Upper lobe of left lung (tissue), 6 donors: ENCODE data around the gene FOXO6. TPM values are rescaled to one million over a fixed set of nuclear protein-coding genes. Genes with fewer than 3 reads are reported as not detected.

Experiments
- ATAC-seq, 2 donors: fragments of 200-7000 bp; cut with Tn5 transposase; one replicate each; pipeline ENCODE4 v1.9.1; 2022; ENCODE audit warnings: mild to moderate bottlenecking in 2 of 2, moderate library complexity in 2 of 2; ENCODE audit not compliant: low FRiP score in 2 of 2
- DNase-seq, 2 donors: peaks; one replicate each; pipeline ENCODE4 v3.0.0-alpha.2; 2019 to 2020
- H3K27ac ChIP-seq, 4 donors: fragments of 200-600 bp; sonication (generic); one replicate each; pipeline ENCODE4 v1.5.1; 2016 to 2019
- H3K27me3 ChIP-seq, 4 donors: fragments of 200-600 bp; sonication (generic); one replicate each; pipeline ENCODE4 v1.5.1; 2017 to 2019
- H3K36me3 ChIP-seq, 4 donors: fragments of 200-600 bp; sonication (generic); one replicate each; pipeline ENCODE4 v1.5.1; 2016 to 2019
- H3K4me1 ChIP-seq, 4 donors: fragments of 200-600 bp; sonication (generic); one replicate each; pipeline ENCODE4 v1.5.1; 2018 to 2019
- H3K4me3 ChIP-seq, 4 donors: fragments of 200-600 bp; sonication (generic); one replicate each; pipeline ENCODE4 v1.5.1; 2017 to 2019; ENCODE audit warnings: mild to moderate bottlenecking in 2 of 4, moderate library complexity in 1 of 4
- H3K9me3 ChIP-seq, 4 donors: fragments of 200-600 bp; sonication (generic); one replicate each; pipeline ENCODE4 v1.5.1; 2018 to 2019
- EP300 ChIP-seq, 4 donors: sonication (generic); formaldehyde crosslinking; IDR thresholded peaks; one replicate each; pipeline ENCODE4 v1.5.1; 2017; ENCODE audit warnings: antibody characterized with exemption in 4 of 4, control low read depth in 2 of 4
- POLR2A ChIP-seq, 4 donors: fragments of 450-650 bp; IDR thresholded peaks; one replicate each; pipeline ENCODE4 v1.5.1; 2016 to 2017; ENCODE audit warnings: antibody characterized with exemption in 4 of 4, mild to moderate bottlenecking in 2 of 4
- POLR2AphosphoS5 ChIP-seq, 2 donors: sonication (generic); formaldehyde crosslinking; IDR thresholded peaks; one replicate each; pipeline ENCODE4 v1.5.1; 2017; ENCODE audit warnings: antibody characterized with exemption in 2 of 2
- WGBS, 2 donors: methylation state at CpG; one replicate each; pipeline ENCODE4 v1.1.5; 2017 to 2018; 5-methylcytosine and 5-hydroxymethylcytosine counted together
- total RNA-seq, 6 donors: library from RNA; depleted of rRNA in 4 of 6; stranded (reverse); fragments of >200 nt in 4 of 6; gene quantifications; one replicate each; pipeline versions ENCODE4 v1.1.0 to v1.2.1, GENCODE V29; 2016 to 2021
- TF ChIP-seq, protein P1 (sequence below), 6 experiments: fragments of 450-650 bp in 4 of 6; fragments of 200-600 bp in 2 of 6; sonication (generic) in 2 of 6; IDR thresholded peaks; one replicate each; pipeline ENCODE4 v1.5.1; 2016 to 2019; ENCODE audit warnings: antibody characterized with exemption in 6 of 6
- donor health status: DM: no; HTN: no; CAD: no; lungs with moderate emphysema.
- donor health status: DM: no; HTN: yes; CAD: no; lungs with severe emphysema.

The FOXO6 gene
- total RNA-seq, 6 donors from 2014 or later, result 0.31 to 1.2 (median 0.79) TPM

DNA sequence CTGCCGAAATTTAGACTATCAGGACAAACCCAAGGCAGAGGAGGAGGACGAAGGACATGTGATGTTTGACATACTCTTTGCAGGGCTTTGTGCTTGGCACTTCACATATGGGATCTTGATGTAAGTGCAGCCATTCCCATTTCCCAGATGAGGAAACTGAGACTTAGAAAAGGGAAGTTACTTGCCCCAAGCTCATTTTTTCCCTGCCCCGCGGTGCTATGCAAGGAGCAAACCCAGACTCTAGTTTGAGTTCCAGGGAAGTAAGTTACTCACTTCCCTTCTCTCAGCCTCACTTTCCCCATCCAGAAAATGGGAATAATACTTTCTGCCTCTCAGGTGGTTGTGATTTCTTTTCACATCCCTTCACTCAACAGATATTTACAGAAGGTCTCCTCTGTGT lies 4.5 kb upstream of the FOXO6 start:
- H3K4me1 ChIP-seq, result peaks cover 7 to 20% (median 14%) of the 10 kb centered on the region in 4 donors
- no peak overlapping the region for H3K4me3 ChIP-seq
- TF ChIP-seq EP300 (IDR thresholded peaks at IDR 0.05), result no peak
- no peak for TF ChIP-seq POLR2A (IDR thresholded peaks at IDR 0.05)
- no peak for TF ChIP-seq POLR2AphosphoS5 (IDR thresholded peaks at IDR 0.05)
- TF ChIP-seq, protein P1, sequence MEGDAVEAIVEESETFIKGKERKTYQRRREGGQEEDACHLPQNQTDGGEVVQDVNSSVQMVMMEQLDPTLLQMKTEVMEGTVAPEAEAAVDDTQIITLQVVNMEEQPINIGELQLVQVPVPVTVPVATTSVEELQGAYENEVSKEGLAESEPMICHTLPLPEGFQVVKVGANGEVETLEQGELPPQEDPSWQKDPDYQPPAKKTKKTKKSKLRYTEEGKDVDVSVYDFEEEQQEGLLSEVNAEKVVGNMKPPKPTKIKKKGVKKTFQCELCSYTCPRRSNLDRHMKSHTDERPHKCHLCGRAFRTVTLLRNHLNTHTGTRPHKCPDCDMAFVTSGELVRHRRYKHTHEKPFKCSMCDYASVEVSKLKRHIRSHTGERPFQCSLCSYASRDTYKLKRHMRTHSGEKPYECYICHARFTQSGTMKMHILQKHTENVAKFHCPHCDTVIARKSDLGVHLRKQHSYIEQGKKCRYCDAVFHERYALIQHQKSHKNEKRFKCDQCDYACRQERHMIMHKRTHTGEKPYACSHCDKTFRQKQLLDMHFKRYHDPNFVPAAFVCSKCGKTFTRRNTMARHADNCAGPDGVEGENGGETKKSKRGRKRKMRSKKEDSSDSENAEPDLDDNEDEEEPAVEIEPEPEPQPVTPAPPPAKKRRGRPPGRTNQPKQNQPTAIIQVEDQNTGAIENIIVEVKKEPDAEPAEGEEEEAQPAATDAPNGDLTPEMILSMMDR (IDR thresholded peaks at IDR 0.05), result no peak
- no peaks in the 10 kb centered on the region for H3K9me3 ChIP-seq
- WGBS, 2 donors, result 93 to 94% methylated on average over 4 of the region's 4 CpGs
- H3K27me3 ChIP-seq, result peaks cover 0 to 3% (median 1%) of the 10 kb centered on the region in 4 donors
- no peak overlapping the region for H3K27ac ChIP-seq
- no peaks in the 10 kb centered on the region for H3K36me3 ChIP-seq
- no peak for ATAC-seq
- DNase-seq, result no peak

- H3K27ac ChIP-seq, result no peak overlapping the region
Observed at GRCh38 chr1:41357451-41358101, 3.7 kb upstream of the FOXO6 start.

GRCh38 chr1:41358131-41359021 lies 2.9 kb upstream of the FOXO6 start:
- TF ChIP-seq EP300 (IDR thresholded peaks at IDR 0.05), result no peak
- no peak for TF ChIP-seq POLR2AphosphoS5 (IDR thresholded peaks at IDR 0.05)
- no peak for TF ChIP-seq POLR2A (IDR thresholded peaks at IDR 0.05)
- TF ChIP-seq, protein P1 (IDR thresholded peaks at IDR 0.05), result no peak
- 51 to 60% methylated on average over 23 to 25 of the region's 25 CpGs for WGBS, 2 donors
- Histone ChIP-seq H3K4me1 (peaks cover 16 to 32% (median 23%) of the 10 kb centered on the region in 4 donors), H3K27me3 (peaks cover 0 to 18% (median 9%) of the 10 kb centered on the region in 4 donors), H3K27ac (no peak overlapping the region), H3K9me3 (no peaks in the 10 kb centered on the region), H3K4me3 (no peak overlapping the region), H3K36me3 (no peaks in the 10 kb centered on the region)
- ATAC-seq (no peak), DNase-seq (peak in 1 of 2 donors; percentile 21)

More at GRCh38 chr1:41357451-41358101, 3.7 kb upstream of the FOXO6 start:
- 40 to 51% methylated on average over 3 to 6 of the region's 6 CpGs for WGBS, 2 donors
- H3K36me3 ChIP-seq, result no peaks in the 10 kb centered on the region
- DNase-seq (no peak), ATAC-seq (no peak)
- H3K4me1 ChIP-seq, result peaks cover 15 to 29% (median 22%) of the 10 kb centered on the region in 4 donors
- H3K27me3 ChIP-seq, result peaks cover 0 to 11% (median 6%) of the 10 kb centered on the region in 4 donors
- no peaks in the 10 kb centered on the region for H3K9me3 ChIP-seq
- no peak overlapping the region for H3K4me3 ChIP-seq
- TF ChIP-seq POLR2AphosphoS5 (IDR thresholded peaks at IDR 0.05), result no peak

DNA sequence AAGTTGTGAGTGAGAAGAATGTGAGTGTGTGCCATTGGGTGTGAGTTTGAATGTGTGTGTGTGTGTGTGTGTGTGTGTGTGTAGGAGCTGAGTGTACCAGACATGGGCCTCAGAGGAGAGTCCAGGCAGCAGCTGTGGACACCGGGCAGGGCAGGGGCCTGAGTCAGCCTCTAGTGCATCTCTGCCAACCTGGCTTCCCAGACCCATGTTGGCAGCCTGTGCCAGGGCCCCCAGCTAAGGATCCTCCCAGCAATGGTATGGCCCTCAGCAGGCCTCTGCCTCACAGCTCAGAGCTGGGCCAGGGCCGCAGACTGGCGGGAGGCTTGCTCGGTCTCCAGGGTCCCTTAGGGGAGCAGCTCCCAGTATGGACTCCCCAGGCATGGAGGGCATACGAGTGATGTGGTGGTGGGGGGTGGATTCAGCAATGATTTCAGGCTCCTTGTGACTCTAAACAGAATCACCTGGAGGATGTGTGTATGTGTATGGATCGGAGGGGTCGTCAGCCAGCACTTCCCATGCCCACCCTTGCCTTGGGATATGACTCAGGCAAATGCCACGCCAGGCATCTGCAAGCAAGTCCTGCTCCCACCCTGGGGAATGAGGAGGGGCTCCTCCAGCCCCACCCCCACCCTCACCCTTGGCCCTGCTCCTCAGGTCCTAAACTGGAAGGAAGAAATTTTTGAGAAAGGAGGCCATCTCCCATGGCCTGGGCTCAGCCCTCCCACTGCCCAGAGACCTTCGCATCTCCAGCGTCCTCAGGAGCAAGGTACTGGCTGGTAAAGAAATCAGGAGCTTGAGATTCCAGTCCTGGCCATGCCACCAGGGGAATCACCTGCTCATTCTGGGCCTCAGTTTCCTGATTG lies 1.8 kb upstream of the FOXO6 start:
- no peak for ATAC-seq
- H3K4me3 ChIP-seq, result no peak overlapping the region
- H3K9me3 ChIP-seq, result no peaks in the 10 kb centered on the region
- TF ChIP-seq POLR2A (IDR thresholded peaks at IDR 0.05) (no peak), EP300 (IDR thresholded peaks at IDR 0.05) (no peak), POLR2AphosphoS5 (IDR thresholded peaks at IDR 0.05) (no peak)
- TF ChIP-seq, protein P1 (IDR thresholded peaks at IDR 0.05), result no peak
- H3K36me3 ChIP-seq, result no peaks in the 10 kb centered on the region
- peaks cover 16 to 32% (median 23%) of the 10 kb centered on the region in 4 donors for H3K4me1 ChIP-seq
- 91 to 93% methylated on average over 5 to 8 of the region's 10 CpGs for WGBS, 2 donors
- H3K27me3 ChIP-seq, result peaks cover 0 to 18% (median 10%) of the 10 kb centered on the region in 4 donors
- H3K27ac ChIP-seq, result no peak overlapping the region
- DNase-seq, result peak; percentile 17 to 60
